Measurements from ENCODE around the gene GHITM.

DNA sequence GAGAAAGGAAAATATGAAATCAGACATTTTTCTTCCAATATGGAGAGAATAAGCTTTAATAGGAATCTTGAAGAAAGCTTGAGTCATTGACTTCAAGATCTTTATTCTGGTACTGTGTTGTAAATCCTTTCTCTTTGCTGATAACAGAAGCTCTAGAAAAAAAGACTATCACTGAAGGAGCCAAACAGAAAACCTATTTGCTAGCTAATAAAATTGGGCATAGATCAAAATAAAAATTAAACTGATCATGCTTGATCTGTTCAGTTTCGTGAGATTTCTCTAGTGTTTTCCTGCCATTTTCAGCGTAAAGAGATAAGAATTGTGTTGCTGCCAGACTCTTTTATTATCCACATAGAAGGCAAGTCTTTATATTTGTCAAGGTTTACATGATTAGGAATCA is 1.5 kb upstream of the GHITM start:
- TF ChIP-seq CTCF (IDR thresholded peaks at IDR 0.05; ENCODE audit: low read depth, low read length, poor library complexity, severe bottlenecking): no peak
- TF ChIP-seq EZH2phosphoT487 (IDR thresholded peaks at IDR 0.05; ENCODE audit: borderline replicate concordance, low read length): no peak
